Dermis blood vessel endothelial cell (primary cell): Measurements from ENCODE around the gene KBTBD2. TPM values are rescaled to one million over a fixed set of nuclear protein-coding genes. Genes with fewer than 3 reads are reported as not detected.
A peak's percentile ranks its signal among the peaks of the same experiment; 100 is the strongest.
"Not testable (repeated sequence)": the region's sequence is repeated elsewhere in the genome, so short reads cannot be mapped to it uniquely, and the experiment has no call there.

Experiments
- DNase-seq: peaks from one replicate; pipeline ENCODE4 v3.0.0; 2010
- total RNA-seq: library from RNA; depleted of rRNA; stranded (reverse); fragments of >200 nt; gene quantifications from 2 replicates; pipeline ENCODE4 v1.2.3, GENCODE V29; 2014

Gene KBTBD2
- total RNA-seq: 71.3 and 103 TPM in 2 replicates

DNA sequence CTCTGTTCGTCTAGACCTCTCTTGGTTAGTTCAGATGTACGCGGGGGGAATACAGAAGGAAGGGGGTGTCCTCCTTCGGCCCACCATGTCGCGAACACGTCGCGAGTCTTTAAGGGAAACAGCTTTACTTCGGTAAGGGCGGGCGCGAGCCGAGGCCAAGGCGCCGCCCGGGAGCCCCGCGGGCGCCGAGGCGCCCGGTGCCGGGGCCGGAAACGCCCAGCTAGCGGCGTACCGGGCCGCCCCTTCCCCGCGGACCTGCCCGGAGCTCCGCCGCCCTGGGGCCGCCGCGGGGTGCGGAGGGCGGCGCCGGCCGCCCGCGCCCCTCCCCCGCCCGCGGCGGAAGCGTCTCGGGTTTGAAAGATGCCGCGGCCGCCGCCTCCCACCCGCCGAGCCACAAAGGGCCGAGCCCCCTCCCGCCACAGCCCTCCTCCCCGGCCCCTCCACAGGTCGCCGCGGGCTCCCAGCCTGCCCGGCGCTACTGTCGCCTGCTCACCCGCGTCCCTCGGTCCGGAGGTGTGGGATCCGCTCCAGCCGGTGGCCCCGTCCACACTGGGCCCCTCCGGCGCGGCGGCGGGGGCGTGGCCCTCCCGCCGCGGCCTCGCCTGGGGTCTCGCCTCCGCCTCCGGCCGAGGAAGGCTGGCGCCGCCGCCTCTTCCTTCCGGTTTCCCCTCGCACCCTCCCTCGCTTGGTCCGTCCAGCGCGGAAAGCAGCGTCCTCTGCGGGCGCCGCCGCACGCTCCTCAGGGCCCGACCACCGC, at the start of gene KBTBD2:
Gene KBTBD2, minus strand, starts transcription at position 718 of the 757 bp plus-strand sequence. CDS start 12,156 bp downstream, outside the sequence.
- peak; percentile 90 for DNase-seq

- no peak for DNase-seq
Observed at GRCh38 chr7:32941181-32941580, 49.6 kb upstream of the KBTBD2 start.

DNA sequence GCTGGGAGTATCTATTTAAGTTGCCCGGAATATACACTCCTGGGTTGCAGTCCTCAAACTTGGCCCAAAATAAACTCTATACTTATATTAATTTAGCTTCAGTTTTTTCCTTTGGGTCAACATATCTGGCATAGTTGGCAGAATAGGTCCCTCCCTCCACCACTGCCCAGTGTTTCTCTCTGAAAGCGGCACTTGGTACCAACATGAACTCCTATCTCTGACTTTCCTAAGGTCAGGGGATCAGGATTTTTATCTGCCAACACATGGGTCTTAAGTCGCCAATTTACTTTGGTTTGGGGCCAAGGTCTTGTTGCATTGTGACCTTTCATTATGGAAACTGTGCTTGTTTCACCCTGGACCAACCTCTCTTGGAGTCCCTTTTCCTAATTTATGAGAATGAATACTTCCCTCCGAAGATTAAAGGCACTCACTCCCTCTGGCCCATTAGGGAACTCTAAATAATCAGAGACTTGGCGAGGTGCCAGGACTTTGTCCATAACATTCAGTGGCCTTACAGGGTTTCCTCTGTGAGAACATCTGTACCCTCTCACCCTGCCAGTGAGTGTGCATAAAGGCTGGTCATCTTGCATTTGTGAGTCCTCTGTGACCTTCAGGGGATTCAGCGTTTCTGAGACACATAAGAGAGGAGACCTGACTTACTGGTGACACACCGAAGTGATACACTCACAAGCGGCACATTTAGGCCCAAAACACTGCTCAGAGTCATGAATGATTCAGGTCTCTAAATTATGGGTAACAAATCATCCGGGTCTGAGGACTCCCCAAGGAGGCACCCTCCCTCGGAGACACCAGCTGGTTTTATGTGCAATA, 46.0 kb upstream of the KBTBD2 start:
- DNase-seq: peak; percentile 74

DNA sequence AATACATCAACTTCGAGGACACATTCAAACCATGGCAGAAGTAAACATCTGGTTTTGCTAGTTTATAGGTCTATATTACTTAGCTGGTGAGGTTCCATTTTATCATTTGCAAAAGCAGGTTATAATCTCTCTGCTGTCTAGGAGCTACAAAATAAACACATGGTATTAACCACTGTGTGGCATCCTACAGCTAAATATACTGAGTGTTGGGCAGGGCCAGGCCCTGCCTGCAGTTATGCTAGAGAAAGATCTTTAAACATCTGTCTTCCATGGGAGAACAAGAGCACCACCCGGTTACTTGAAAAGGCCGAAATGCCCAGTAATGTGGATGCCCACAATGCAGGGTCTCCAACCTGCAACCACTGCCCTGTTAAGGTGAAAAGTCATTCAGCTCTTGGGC, 45.1 kb upstream of the KBTBD2 start:
- no peak for DNase-seq

DNA sequence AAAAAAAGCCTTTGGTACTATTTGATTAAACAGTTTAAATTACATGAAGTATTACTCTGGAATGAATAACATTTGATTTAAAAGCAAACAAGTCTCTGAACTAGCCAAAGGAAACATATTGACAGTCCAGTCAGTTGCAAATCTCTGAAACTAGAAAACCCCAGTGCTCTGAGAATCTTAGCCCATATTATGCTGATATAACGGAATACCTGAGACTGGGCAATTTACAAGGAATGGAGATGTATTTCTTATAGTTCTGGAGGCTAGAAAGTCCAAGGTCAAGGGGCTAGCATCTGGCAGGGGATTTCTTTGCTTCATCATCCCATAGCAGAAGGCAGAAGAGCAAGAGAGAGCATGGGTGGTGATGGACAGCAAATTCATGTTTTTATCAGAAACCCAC, 44.0 kb upstream of the KBTBD2 start:
- no peak for DNase-seq

DNA sequence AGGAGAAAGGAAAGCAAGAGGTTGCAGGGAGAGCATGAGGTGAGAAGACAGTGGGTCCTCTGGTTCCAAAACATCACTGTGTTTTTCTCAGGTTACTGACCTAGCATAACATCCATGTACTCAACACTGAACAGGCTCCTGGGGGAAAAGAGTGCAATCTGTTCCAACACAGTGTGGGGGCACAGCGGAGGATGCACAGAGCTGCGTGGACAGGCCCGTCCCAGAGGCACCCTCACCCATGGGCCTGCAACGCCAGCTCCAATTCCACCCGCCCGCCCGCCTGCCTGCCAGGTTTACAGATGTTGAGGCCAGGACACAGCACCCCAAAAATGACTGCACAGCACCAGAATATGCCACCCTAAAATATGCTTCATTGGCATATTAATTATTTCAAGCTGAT, 38.8 kb upstream of the KBTBD2 start:
- DNase-seq: no peak

- no peak for DNase-seq
Observed at GRCh38 chr7:32929430-32930143, 38.0 kb upstream of the KBTBD2 start.

DNA sequence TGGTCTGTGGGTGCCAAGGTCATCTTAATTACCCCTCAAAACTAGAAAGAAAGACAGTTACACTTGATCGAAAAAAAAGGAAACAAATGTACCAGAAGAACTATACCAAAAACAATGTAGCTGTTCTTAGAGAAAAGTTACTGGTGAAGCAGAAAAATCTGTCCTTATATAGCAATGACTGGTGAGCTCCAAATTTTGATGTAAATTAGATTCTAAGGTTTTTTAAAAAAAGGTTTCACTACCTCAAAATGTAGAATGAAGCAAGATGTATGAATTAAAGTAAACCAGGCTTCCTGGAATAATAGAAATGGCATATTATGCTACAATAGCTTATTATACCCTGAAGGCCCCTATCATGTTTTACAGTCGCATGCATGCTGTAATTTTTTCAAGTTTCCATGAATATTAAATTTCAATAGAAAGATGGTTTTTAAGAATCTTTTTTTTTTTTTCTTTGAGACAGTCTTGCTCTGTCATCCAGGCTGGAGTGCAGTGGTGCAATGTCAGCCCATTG, 37.3 kb upstream of the KBTBD2 start:
- no peak for DNase-seq

GRCh38 chr7:32921896-32922295, 30.3 kb upstream of the KBTBD2 start:
- peak; percentile 64 for DNase-seq

DNA sequence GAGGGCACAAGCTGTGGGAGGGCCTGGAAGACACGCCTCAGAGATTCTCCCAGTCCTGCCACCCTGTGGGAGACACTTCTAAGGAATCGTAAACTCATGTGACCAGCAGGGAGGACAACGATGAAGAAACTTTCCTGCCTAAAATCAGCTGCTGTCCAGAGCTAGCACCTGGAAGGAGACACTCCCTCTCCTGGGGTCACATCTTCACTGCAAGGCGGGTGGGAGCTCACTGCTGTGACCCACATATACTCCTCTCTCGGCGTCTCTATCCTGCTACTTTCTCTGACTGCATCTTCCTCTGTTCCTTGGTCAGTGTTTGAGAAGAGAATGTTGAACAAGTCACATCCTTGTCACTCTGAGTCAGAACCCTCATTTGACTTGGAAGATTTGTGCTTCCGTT, 25.4 kb upstream of the KBTBD2 start:
- not testable (repeated sequence) for DNase-seq

GRCh38 chr7:32916006-32916405, 24.4 kb upstream of the KBTBD2 start:
- no peak for DNase-seq

GRCh38 chr7:32915041-32915536, 23.5 kb upstream of the KBTBD2 start:
- DNase-seq: no peak

GRCh38 chr7:32914184-32914583, 22.6 kb upstream of the KBTBD2 start:
- DNase-seq: peak; percentile 19

- DNase-seq: no peak
Observed at GRCh38 chr7:32910195-32910594, 18.6 kb upstream of the KBTBD2 start.

DNA sequence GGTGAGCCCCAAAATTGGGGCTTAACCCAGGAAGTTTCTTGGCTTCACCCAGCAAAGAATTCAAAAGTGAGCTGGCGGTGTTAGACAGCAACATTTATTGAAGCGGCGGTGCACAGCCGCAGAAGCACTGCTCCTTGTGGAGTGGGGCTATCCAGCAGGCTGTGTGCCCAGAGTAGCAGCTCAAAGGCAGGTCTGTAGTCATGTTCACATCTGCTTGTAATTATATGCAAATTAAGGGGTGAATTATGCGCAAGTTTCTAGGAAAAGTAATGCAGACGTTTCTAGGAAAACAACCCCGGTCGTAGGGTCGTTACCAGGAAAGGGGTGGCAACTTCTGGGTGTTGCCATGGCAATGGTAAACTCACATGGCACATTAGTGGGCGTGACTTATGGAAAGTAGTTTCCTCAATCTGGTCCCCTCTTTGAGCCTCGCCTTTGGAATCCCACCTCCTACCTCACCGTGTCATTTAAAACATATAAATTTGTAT, 13.7 kb upstream of the KBTBD2 start:
- peak; percentile 87 for DNase-seq

GRCh38 chr7:32901629-32902028, 10.1 kb upstream of the KBTBD2 start:
- no peak for DNase-seq

DNA sequence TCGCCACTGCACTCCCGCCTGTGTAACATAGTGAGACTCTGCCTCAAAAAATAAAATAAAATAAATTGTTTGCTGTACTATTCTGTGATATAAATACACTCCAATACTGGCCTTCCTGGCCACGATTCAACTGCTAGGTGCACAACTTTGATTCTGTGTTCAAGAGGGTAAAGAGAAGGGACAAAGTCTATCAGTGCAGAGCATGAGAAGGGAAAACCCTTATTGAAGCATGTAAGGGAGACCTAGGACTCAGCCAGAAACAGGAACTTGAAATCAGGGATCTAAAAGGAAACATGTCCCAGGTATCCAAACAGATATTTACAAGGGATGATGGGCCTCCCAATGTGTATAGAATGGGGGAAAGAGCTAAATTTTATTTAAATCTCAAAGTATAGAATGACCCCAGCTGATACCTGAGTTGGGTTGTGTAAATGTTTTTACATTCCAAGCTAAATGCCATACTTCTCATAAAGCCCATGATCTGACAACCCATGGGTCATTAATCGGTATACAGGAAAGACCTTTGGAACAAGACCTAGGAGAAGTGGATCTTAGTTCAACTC, 9.0 kb upstream of the KBTBD2 start:
- DNase-seq: no peak

DNA sequence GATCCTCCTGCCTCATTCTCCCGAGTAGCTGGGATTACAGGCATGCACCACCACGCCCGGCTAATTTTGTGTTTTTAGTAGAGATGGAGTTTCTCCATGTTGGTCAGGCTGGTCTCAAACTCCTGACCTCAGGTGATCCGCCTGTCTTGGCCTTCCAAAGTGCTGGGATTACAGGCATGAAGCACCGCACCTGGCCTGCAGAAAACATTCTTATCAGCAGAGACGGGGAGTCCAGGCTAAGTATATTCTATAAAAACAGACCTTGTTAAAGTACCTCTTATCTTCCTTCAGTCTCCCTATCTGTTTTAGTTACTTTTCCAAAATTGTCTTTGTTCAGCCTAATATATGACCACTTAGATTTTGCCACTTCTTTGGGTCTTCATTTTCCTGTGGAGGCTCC, 5.8 kb upstream of the KBTBD2 start:
- DNase-seq: not testable (repeated sequence)

DNA sequence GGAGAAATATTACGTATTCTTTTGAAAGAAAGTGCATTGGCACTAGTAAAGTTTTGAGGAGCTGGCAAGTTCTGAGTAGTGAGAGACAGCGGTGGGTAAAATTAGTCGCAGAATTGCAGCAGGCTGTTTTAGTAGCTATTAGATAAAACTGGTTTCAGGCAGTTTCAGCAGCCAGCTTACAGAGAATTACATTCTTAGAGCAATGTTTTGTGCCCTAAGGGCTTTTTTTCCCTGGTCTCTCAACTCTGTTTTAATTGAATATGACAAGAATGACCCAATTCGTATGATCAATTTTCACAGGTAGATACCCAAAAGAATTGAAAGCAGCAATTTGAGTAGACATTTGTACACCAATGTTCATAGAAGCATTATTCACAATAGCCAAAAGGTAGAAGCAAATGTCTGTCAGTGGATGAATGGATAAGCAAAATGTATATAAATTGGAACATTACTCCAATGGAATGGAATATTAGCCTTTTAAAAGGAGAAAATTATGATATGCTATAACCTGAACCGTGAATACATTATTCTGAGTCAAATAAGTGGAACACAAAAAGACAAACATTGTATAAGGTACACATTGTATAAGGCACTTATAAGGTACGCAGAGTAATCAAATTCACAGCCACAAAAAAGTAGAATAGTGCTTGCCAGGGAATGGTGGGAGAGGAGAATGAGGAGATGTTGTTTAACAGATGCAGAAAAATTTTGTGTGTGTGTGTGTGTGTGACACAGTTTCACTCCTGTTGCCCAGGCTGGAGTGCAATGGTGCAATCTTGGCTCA, 5.2 kb upstream of the KBTBD2 start:
- no peak for DNase-seq

DNA sequence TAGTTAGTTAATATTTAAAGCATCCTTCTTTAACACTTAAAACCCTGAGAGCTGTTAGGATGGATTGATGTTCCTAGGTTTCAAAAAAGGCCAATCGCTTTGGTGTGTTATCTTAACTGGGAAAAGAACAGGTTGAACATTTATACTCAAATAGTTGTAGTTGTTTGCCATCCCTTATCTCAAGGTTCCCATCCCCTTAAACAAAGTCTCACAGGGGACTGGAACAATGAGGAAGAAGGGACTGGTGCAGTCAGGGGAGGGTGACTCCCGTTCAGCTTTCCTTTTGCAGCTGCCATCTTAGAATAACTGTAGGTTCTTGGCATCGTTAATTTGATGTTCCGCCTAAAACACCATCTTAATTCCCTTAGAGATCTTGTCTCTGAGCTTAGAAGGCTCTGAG, 2.6 kb upstream of the KBTBD2 start:
- DNase-seq: no peak

DNA sequence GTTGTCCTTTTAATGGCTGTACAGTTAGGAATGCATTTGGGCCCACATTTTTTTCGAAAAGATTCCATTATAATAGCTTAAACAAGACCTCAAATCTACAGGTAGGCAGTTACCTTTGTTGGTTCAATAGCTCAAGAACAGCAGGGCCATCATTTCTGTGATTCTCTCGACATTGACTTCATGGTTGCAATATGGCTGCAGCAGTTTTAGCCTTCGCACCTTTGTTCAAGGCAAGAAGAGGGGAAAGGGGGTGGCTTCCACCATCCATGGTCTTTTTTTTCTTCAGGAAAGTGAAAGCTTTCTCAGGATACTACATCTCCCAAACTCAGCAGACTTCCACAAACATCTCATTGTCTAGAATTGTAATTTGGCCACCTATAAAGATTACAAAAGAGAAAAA, 2.2 kb upstream of the KBTBD2 start:
- no peak for DNase-seq

DNA sequence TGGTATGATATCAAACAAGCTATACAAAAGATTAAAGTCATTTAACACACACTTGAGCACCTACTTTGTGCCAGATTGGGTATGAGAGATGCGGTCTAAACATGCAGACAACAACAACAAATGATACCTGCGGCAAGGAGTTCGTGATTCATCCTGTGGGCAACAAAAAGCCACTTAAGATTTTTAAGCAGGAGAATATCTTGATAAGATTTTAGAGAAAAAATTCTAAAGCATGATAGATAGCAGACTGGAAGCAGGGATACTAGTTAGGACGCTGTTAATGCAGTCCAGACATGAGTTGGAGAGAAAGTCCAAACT, 1.6 kb upstream of the KBTBD2 start:
- DNase-seq: no peak
